Coronary artery (tissue), 2 donors: ENCODE results near the gene GTPBP2.
A peak's percentile ranks its signal among the peaks of the same experiment; 100 is the strongest.

Source experiments
- DNase-seq: peaks from one replicate; pipeline ENCODE4 v3.0.0-alpha.2; 2017; ENCODE audit warnings: low spot score
- H3K27ac ChIP-seq, 2 donors: fragments of 200-600 bp; sonication (generic); one replicate each; pipeline ENCODE4 v1.5.1; 2016 to 2019
- H3K4me3 ChIP-seq: fragments of 200-600 bp; sonication (generic); 2 replicates; pipeline ENCODE4 v1.5.1; 2016; ENCODE audit warnings: mild to moderate bottlenecking, moderate library complexity
- TF ChIP-seq, protein P1 (sequence below): fragments of 200-600 bp; sonication (generic); IDR thresholded peaks from one replicate; pipeline ENCODE4 v1.5.1; 2019; ENCODE audit warnings: antibody characterized with exemption

GTPBP2 gene

GRCh38 chr6:43648248-43648647, 19.2 kb upstream of the GTPBP2 start:
- no peak for DNase-seq
- Histone ChIP-seq H3K4me3 (no peak overlapping the region), H3K27ac (no peak overlapping the region)
- TF ChIP-seq, protein P1, sequence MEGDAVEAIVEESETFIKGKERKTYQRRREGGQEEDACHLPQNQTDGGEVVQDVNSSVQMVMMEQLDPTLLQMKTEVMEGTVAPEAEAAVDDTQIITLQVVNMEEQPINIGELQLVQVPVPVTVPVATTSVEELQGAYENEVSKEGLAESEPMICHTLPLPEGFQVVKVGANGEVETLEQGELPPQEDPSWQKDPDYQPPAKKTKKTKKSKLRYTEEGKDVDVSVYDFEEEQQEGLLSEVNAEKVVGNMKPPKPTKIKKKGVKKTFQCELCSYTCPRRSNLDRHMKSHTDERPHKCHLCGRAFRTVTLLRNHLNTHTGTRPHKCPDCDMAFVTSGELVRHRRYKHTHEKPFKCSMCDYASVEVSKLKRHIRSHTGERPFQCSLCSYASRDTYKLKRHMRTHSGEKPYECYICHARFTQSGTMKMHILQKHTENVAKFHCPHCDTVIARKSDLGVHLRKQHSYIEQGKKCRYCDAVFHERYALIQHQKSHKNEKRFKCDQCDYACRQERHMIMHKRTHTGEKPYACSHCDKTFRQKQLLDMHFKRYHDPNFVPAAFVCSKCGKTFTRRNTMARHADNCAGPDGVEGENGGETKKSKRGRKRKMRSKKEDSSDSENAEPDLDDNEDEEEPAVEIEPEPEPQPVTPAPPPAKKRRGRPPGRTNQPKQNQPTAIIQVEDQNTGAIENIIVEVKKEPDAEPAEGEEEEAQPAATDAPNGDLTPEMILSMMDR, result no peak

DNA sequence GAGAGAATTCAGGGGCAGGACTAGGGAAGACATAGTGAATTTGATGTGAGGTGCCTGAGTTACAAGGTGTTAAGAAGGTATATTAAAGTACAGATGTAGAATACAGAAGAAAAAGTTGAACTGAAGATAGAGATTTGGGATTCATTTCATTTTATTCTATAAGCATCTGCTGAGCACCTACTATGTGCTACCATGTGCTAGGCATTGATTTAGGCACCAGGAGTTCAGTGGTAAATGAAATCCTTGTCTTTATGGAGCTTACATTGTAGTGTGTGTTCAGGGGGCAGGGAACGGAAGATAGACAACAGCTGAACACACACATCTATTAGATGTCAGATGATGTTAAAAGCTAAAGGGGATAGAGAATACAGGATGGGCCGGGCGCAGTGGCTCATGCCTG, 18.5 kb upstream of the GTPBP2 start:
- no peak overlapping the region for H3K4me3 ChIP-seq
- no peak overlapping the region for H3K27ac ChIP-seq
- TF ChIP-seq, protein P1, result no peak
- no peak for DNase-seq

DNA sequence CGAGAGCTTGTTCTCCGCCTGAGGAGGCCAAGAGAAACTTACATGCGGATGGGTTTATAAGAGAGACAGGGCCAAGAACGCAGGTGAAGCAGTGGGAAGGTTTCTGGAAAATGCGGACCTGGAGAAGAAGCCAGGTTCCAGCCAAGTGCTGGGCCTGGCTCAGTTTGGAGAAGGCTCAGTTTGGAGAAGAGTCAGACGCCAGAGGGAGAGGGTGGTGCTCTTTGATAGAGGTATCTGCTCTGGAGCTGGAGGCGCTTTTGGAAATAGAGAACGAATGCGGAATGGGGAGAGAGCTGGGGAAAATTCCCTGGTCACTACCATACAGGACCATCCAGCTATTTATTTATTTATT, 16.5 kb upstream of the GTPBP2 start:
- no peak overlapping the region for H3K27ac ChIP-seq
- no peak for DNase-seq
- peak overlapping the region; percentile 78 for H3K4me3 ChIP-seq
- TF ChIP-seq, protein P1, result no peak

DNA sequence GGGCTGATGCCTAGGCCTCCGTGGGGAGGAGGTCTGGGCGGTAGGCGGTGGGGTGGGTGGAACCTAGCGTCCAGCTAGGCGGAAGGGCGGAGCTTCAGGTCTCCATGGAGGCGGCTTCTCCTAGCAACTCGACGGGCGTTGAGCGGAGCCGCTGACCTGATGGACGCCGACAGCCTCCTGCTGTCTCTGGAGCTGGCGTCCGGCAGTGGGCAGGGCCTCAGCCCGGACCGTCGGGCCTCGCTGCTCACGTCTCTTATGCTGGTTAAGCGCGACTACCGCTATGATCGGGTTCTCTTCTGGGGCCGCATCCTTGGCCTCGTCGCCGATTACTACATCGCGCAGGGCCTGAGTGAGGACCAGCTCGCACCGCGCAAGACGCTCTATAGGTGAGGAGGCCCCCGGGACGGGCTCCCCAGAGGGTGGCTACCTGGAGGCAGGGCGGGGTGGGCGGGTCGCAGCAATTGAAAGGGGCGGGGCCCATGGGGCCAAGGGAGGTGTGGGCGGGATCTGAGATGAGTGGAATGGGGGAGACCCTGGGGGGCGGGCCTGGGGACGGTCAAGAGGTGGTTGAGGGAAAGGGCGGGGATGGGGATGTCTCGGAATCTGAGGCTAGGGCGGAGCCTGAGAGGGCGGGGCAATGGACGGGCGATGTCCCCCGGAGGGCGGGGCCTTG, 16.0 kb upstream of the GTPBP2 start, which contains the start of gene RSPH9:
RSPH9 (plus strand) TSS at position 97 of the 673 bp plus-strand sequence; CDS start at position 160, 63 bp downstream.
- DNase-seq, result no peak
- TF ChIP-seq, protein P1, result no peak
- peak within 1 kb of the TSS; percentile 78 for H3K4me3 ChIP-seq
- H3K27ac ChIP-seq, result peak within 1 kb of the TSS in 1 of 2 donors; percentile 70

- Histone ChIP-seq H3K27ac (no peak overlapping the region), H3K4me3 (no peak overlapping the region)
- no peak for DNase-seq
- TF ChIP-seq, protein P1, result no peak
Observed at GRCh38 chr6:43639984-43640800, 11.1 kb upstream of the GTPBP2 start.

GRCh38 chr6:43636308-43636659, 7.2 kb upstream of the GTPBP2 start:
- Histone ChIP-seq H3K4me3 (peak overlapping the region; percentile 96), H3K27ac (peak overlapping the region; percentile 55 to 93)
- TF ChIP-seq, protein P1, result no peak
- no peak for DNase-seq
